Gastroesophageal sphincter (tissue), 4 donors: Measurements from ENCODE around the gene SSUH2. TPM values are rescaled to one million over a fixed set of nuclear protein-coding genes. Genes with fewer than 3 reads are reported as not detected.

ENCODE experiments used
- ATAC-seq: fragments of 150-250 bp; one replicate; pipeline ENCODE4 v1.9.1; 2016; ENCODE audit warnings: mild to moderate bottlenecking, moderate library complexity
- H3K27ac ChIP-seq, 4 donors: fragments of 200-600 bp; sonication (generic) in 3 of 4; 1 replicate in 3 of 4; 2 replicates in 1 of 4; pipeline ENCODE4 v1.5.1; 2016 to 2019
- H3K27me3 ChIP-seq: fragments of 200-600 bp; sonication (generic); one replicate; pipeline ENCODE4 v1.5.1; 2019
- H3K36me3 ChIP-seq, 2 donors: fragments of 200-600 bp; sonication (generic); one replicate each; pipeline ENCODE4 v1.5.1; 2019; ENCODE audit warnings: control low read depth in 1 of 2
- H3K4me1 ChIP-seq, 3 donors: fragments of 200-600 bp; sonication (generic); 1 replicate in 2 of 3; 2 replicates in 1 of 3; pipeline ENCODE4 v1.5.1; 2016 to 2019; ENCODE audit warnings: control low read depth in 2 of 3
- H3K4me3 ChIP-seq, 2 donors: fragments of 200-600 bp; sonication (generic); one replicate each; pipeline ENCODE4 v1.5.1; 2019; ENCODE audit warnings: mild to moderate bottlenecking in 1 of 2, moderate library complexity in 1 of 2
- H3K9me3 ChIP-seq, 3 donors: fragments of 200-600 bp; sonication (generic); one replicate each; pipeline ENCODE4 v1.5.1; 2017 to 2019; ENCODE audit warnings: control low read depth in 2 of 3
- CTCF ChIP-seq, 4 experiments: fragments of 200-600 bp in 2 of 4; fragments of 450-650 bp in 2 of 4; sonication (generic) in 1 of 4; IDR thresholded peaks; one replicate each; pipeline ENCODE4 v1.5.1; 2017 to 2019; ENCODE audit warnings: antibody characterized with exemption in 4 of 4, mild to moderate bottlenecking in 2 of 4, moderate library complexity in 2 of 4
- EP300 ChIP-seq: sonication (generic); formaldehyde crosslinking; IDR thresholded peaks from one replicate; pipeline ENCODE4 v1.6.1; 2017; ENCODE audit warnings: antibody characterized with exemption, mild to moderate bottlenecking
- POLR2A ChIP-seq, 2 donors: fragments of 450-650 bp; IDR thresholded peaks; one replicate each; pipeline ENCODE4 v1.6.1; 2017; ENCODE audit warnings: antibody characterized with exemption in 2 of 2, mild to moderate bottlenecking in 2 of 2, moderate library complexity in 1 of 2
- POLR2AphosphoS5 ChIP-seq: sonication (generic); formaldehyde crosslinking; IDR thresholded peaks from one replicate; pipeline ENCODE4 v1.6.1; 2017; ENCODE audit warnings: antibody characterized with exemption
- WGBS, 2 donors: methylation state at CpG; one replicate each; pipeline ENCODE4 v1.1.5; 2018; ENCODE audit warnings: low coverage in 1 of 2; 5-methylcytosine and 5-hydroxymethylcytosine counted together
- total RNA-seq, 4 donors: library from RNA; depleted of rRNA; stranded (reverse); fragments of >200 nt; gene quantifications; one replicate each; pipeline ENCODE4 v1.1.0, GENCODE V29; 2016

SSUH2 gene
- total RNA-seq, 4 donors from 2014 or later: 0.27 to 3.8 TPM; not detected in 2

- TF ChIP-seq POLR2AphosphoS5: no peak
- no peak for TF ChIP-seq CTCF (IDR thresholded peaks at IDR 0.05)
- no peak for TF ChIP-seq POLR2A (IDR thresholded peaks at IDR 0.05)
- TF ChIP-seq EP300: no peak
- Histone ChIP-seq H3K36me3 (no peaks in the 10 kb centered on the region), H3K4me1 (no peaks in the 10 kb centered on the region), H3K9me3 (no peaks in the 10 kb centered on the region), H3K4me3 (no peak overlapping the region), H3K27me3 (no peaks in the 10 kb centered on the region), H3K27ac (no peak overlapping the region)
- WGBS, 2 donors: 72 to 79% methylated on average over 3 to 11 of the region's 12 CpGs
- no peak for ATAC-seq
Observed at GRCh38 chr3:8651418-8652323, 7.1 kb upstream of the SSUH2 start.

- 45 to 48% methylated on average over 8 to 10 of the region's 13 CpGs for WGBS, 2 donors
- Histone ChIP-seq H3K4me1 (no peaks in the 10 kb centered on the region), H3K9me3 (no peaks in the 10 kb centered on the region), H3K27ac (no peak overlapping the region), H3K36me3 (no peaks in the 10 kb centered on the region), H3K27me3 (no peaks in the 10 kb centered on the region), H3K4me3 (no peak overlapping the region)
- TF ChIP-seq EP300 (no peak), POLR2A (IDR thresholded peaks at IDR 0.05) (no peak), POLR2AphosphoS5 (no peak), CTCF (IDR thresholded peaks at IDR 0.05) (no peak)
- ATAC-seq: no peak
Observed at GRCh38 chr3:8650583-8651416, 6.2 kb upstream of the SSUH2 start.

GRCh38 chr3:8649757-8650156 is 5.2 kb upstream of the SSUH2 start:
- Histone ChIP-seq H3K4me3 (no peak overlapping the region), H3K9me3 (no peaks in the 10 kb centered on the region), H3K4me1 (no peaks in the 10 kb centered on the region), H3K27ac (no peak overlapping the region), H3K27me3 (no peaks in the 10 kb centered on the region), H3K36me3 (no peaks in the 10 kb centered on the region)
- WGBS, 2 donors: 73 to 75% methylated on average over 4 of the region's 5 CpGs
- ATAC-seq: no peak
- TF ChIP-seq EP300 (no peak), POLR2A (IDR thresholded peaks at IDR 0.05) (no peak), POLR2AphosphoS5 (no peak), CTCF (IDR thresholded peaks at IDR 0.05) (no peak)

GRCh38 chr3:8648909-8649741 is 4.5 kb upstream of the SSUH2 start:
- WGBS, 2 donors: 90 to 100% methylated on average over 3 to 11 of the region's 11 CpGs
- no peak for TF ChIP-seq POLR2A (IDR thresholded peaks at IDR 0.05)
- TF ChIP-seq CTCF (IDR thresholded peaks at IDR 0.05): no peak
- TF ChIP-seq EP300: no peak
- TF ChIP-seq POLR2AphosphoS5: no peak
- H3K27me3 ChIP-seq: no peaks in the 10 kb centered on the region
- no peak for ATAC-seq
- H3K27ac ChIP-seq: no peak overlapping the region
- no peaks in the 10 kb centered on the region for H3K9me3 ChIP-seq
- H3K4me3 ChIP-seq: no peak overlapping the region
- H3K36me3 ChIP-seq: no peaks in the 10 kb centered on the region
- no peaks in the 10 kb centered on the region for H3K4me1 ChIP-seq
